DMS114 treated with DMSO at 0.1 percent for 48 hours (cell line): Measurements from ENCODE around the gene ANKS1B.

Source experiments
- DNase-seq: peaks from one replicate; lab custom pipeline; 2025; ENCODE audit not compliant: unreplicated experiment; lab: John Stamatoyannopoulos, UW

ANKS1B gene

GRCh38 chr12:99140017-99140720, 844.6 kb downstream of the ANKS1B start:
- no peak for DNase-seq

GRCh38 chr12:99138393-99138792, 846.3 kb downstream of the ANKS1B start:
- no peak for DNase-seq

GRCh38 chr12:99137124-99137855, 847.4 kb downstream of the ANKS1B start:
- DNase-seq = no peak

GRCh38 chr12:99136516-99136915, 848.2 kb downstream of the ANKS1B start:
- DNase-seq = no peak

GRCh38 chr12:99135376-99135775, 849.4 kb downstream of the ANKS1B start:
- DNase-seq = no peak

GRCh38 chr12:99133401-99133800, 851.3 kb downstream of the ANKS1B start:
- DNase-seq = no peak

GRCh38 chr12:99131751-99132199, 853.0 kb downstream of the ANKS1B start:
- no peak for DNase-seq

- no peak for DNase-seq
Measured at GRCh38 chr12:99130808-99131553, 853.8 kb downstream of the ANKS1B start.

- no peak for DNase-seq
Measured at GRCh38 chr12:99128246-99128802, 856.4 kb downstream of the ANKS1B start.

- no peak for DNase-seq
Measured at GRCh38 chr12:99122959-99123358, 861.8 kb downstream of the ANKS1B start.

GRCh38 chr12:99122496-99122895, 862.2 kb downstream of the ANKS1B start:
- no peak for DNase-seq

- no peak for DNase-seq
Measured at GRCh38 chr12:99121546-99121945, 863.2 kb downstream of the ANKS1B start.

- DNase-seq = no peak
Measured at GRCh38 chr12:99119943-99120342, 864.8 kb downstream of the ANKS1B start.

- no peak for DNase-seq
Measured at GRCh38 chr12:99119449-99119848, 865.3 kb downstream of the ANKS1B start.

GRCh38 chr12:99111600-99111999, 873.1 kb downstream of the ANKS1B start:
- no peak for DNase-seq

- DNase-seq = no peak
Measured at GRCh38 chr12:99110868-99111267, 873.9 kb downstream of the ANKS1B start.

GRCh38 chr12:99110212-99110611, 874.5 kb downstream of the ANKS1B start:
- DNase-seq = no peak

GRCh38 chr12:99108924-99109323, 875.8 kb downstream of the ANKS1B start:
- no peak for DNase-seq

- DNase-seq = no peak
Measured at GRCh38 chr12:99099786-99100185, 885.0 kb downstream of the ANKS1B start.

GRCh38 chr12:99097171-99097570, 887.6 kb downstream of the ANKS1B start:
- no peak for DNase-seq

- DNase-seq = no peak
Measured at GRCh38 chr12:99093166-99093565, 891.6 kb downstream of the ANKS1B start.
